K562 (cell line): ENCODE data around the gene IRF1. TPM values are rescaled to one million over a fixed set of nuclear protein-coding genes. Genes with fewer than 3 reads are reported as not detected.
A peak's percentile ranks its signal among the peaks of the same experiment; 100 is the strongest.

ENCODE experiments used
- CHD2 ChIP-seq: IDR thresholded peaks from 2 replicates; pipeline ENCODE4 v1.6.1; 2011; ENCODE audit warnings: low read depth, low read length
- HBP1 ChIP-seq: fragments of 450-650 bp; formaldehyde crosslinking; IDR thresholded peaks from 2 replicates; pipeline ENCODE4 v1.4.0; 2022; ENCODE audit warnings: missing genetic modification characterization
- HDAC3 ChIP-seq: fragments of 450-650 bp; IDR thresholded peaks from 2 replicates; pipeline ENCODE4 v1.6.1; 2018; ENCODE audit warnings: borderline replicate concordance, mild to moderate bottlenecking, moderate library complexity; ENCODE audit not compliant: partially characterized antibody
- MAFK ChIP-seq: IDR thresholded peaks from 2 replicates; pipeline ENCODE4 v1.6.1; 2011; ENCODE audit warnings: low read length, improper control_type of control experiment
- MEIS2 ChIP-seq: fragments of 450-650 bp; IDR thresholded peaks from 2 replicates; pipeline ENCODE4 v1.6.1; 2014; ENCODE audit warnings: mild to moderate bottlenecking; ENCODE audit not compliant: partially characterized antibody
- MNT ChIP-seq, 2 experiments: fragments of 450-650 bp; conservative IDR thresholded peaks; 2 replicates each; pipeline ENCODE4 v1.6.1; 2017; ENCODE audit warnings: mild to moderate bottlenecking in 2 of 2, moderate library complexity in 2 of 2
- NEUROD1 ChIP-seq: fragments of 150-350 bp; IDR thresholded peaks from 2 replicates; pipeline ENCODE4 v1.6.1; 2014; ENCODE audit warnings: borderline replicate concordance, low read length, low read depth; ENCODE audit not compliant: partially characterized antibody
- SIN3A ChIP-seq, 2 experiments: fragments of 150-350 bp in 1 of 2; IDR thresholded peaks; 2 replicates each; pipeline ENCODE4 v1.6.1; 2011 to 2016; ENCODE audit warnings: borderline replicate concordance in 2 of 2, low read depth in 2 of 2, low read length in 2 of 2, mild to moderate bottlenecking in 2 of 2, moderate library complexity in 2 of 2; ENCODE audit not compliant: control insufficient read depth in 1 of 2
- SMARCC2 ChIP-seq: fragments of 450-650 bp; IDR thresholded peaks from 2 replicates; pipeline ENCODE4 v1.6.1; 2017; ENCODE audit warnings: antibody characterized with exemption, moderate library complexity, mild to moderate bottlenecking, low read depth
- SOX6 ChIP-seq: fragments of 450-650 bp; IDR thresholded peaks from 2 replicates; pipeline ENCODE4 v1.6.1; 2014; ENCODE audit warnings: mild to moderate bottlenecking
- STAT6 ChIP-seq: sonication (generic); formaldehyde crosslinking; IDR thresholded peaks from 2 replicates; pipeline ENCODE4 v1.8.1; 2023; ENCODE audit warnings: mild to moderate bottlenecking, missing genetic modification reagents
- TAF7 ChIP-seq: fragments of 450-650 bp; IDR thresholded peaks from 2 replicates; pipeline ENCODE4 v1.6.1; 2016; ENCODE audit warnings: missing genetic modification characterization, missing compliant biosample characterization
- TAL1 ChIP-seq: fragments of 450-650 bp; IDR thresholded peaks from 2 replicates; pipeline ENCODE4 v1.6.1; 2016; ENCODE audit warnings: mild to moderate bottlenecking
- TARDBP ChIP-seq: fragments of 450-650 bp; IDR thresholded peaks from 2 replicates; pipeline ENCODE4 v1.6.1; 2016
- TCF15 ChIP-seq: fragments of 250-450 bp; sonication (Bioruptor Pico); IDR thresholded peaks from 2 replicates; pipeline ENCODE4 v1.8.0; 2022; ENCODE audit warnings: moderate library complexity, mild to moderate bottlenecking, inconsistent platforms
- TRIM28 ChIP-seq: fragments of 450-650 bp; IDR thresholded peaks from 2 replicates; pipeline ENCODE4 v1.6.1; 2017
- TSC22D4 ChIP-seq: fragments of 450-650 bp; IDR thresholded peaks from 2 replicates; pipeline ENCODE4 v1.6.1; 2016; ENCODE audit warnings: missing genetic modification characterization, missing biosample characterization, control low read depth
- ZHX1 ChIP-seq: fragments of 150-350 bp; conservative IDR thresholded peaks from 2 replicates; pipeline ENCODE4 v1.6.1; 2014; ENCODE audit warnings: low read length
- ZNF24 ChIP-seq: fragments of 450-650 bp; IDR thresholded peaks from 2 replicates; pipeline ENCODE4 v1.6.1; 2016
- polyA plus RNA-seq, 8 experiments: library from polyadenylated mRNA; depleted of rRNA in 4 of 8; stranded (reverse) in 5 of 8; unstranded in 3 of 8; fragments of >200 nt; fragmentation: Nextera tagmentation in 2 of 8; fragmentation: Illumina TruSeq in 1 of 8; extraction: Ambion mirVana in 2 of 8; extraction: Trizol in 1 of 8; gene quantifications; 2 replicates each; pipeline versions ENCODE4 v1.2.1 to v1.2.3, GENCODE V29; 2011 to 2014; ENCODE audit warnings: inconsistent platforms in 1 of 8, missing spikeins in 1 of 8
- total RNA-seq, 7 experiments: library from RNA; depleted of rRNA in 6 of 7; stranded (reverse); fragments of >200 nt in 6 of 7; fragmentation: Illumina TruSeq in 2 of 7; extraction: Trizol in 2 of 7; gene quantifications; 2 replicates each; pipeline versions ENCODE4 v1.2.1 to v1.2.3, GENCODE V29; 2011 to 2021; ENCODE audit warnings: low replicate concordance in 1 of 7

Gene IRF1
- total and polyA plus RNA-seq, 9 of the 15 experiments (the other 6 are each of a cell fraction or from before 2014, with no cell fraction given): 1.1 to 12.3 (median 5.9) TPM

GRCh38 chr5:132459031-132459982 is 31.3 kb downstream of the IRF1 start (continued):
- TF ChIP-seq HBP1 (CRISPR knock-in tag) (no peak), TARDBP (no peak), NEUROD1 (peak; percentile 62), MEIS2 (no peak), HDAC3 (peak; percentile 70), CHD2 (no peak), SMARCC2 (no peak), ZHX1 (no peak), TAL1 (no peak), ZNF24 (no peak), TSC22D4 (tag) (no peak), MNT (conservative IDR thresholded peaks at IDR 0.05) (peak; percentile 53 to 71; a peak in 3 of 4 replicates), STAT6 (CRISPR knock-in tag) (no peak), SOX6 (peak; percentile 71), TCF15 (CRISPR knock-in tag) (peak; percentile 88; the same call in 1 of the 2 replicates), TAF7 (tag) (peak; percentile 62), TRIM28 (no peak), MAFK (no peak), SIN3A (IDR thresholded peaks at IDR 0.05; ENCODE audit: borderline replicate concordance in 2 of 2, control insufficient read depth in 1 of 2, low read depth in 2 of 2, low read length in 2 of 2) (no peak)
